Fibroblast of lung (primary cell): ENCODE measurements around the gene TMEM225B.

Experiments used
- EZH2 ChIP-seq: IDR thresholded peaks from 2 replicates; pipeline ENCODE4 v1.5.1; 2012; ENCODE audit warnings: low read length, control low read depth, mild to moderate bottlenecking; ENCODE audit errors: missing control alignments
- TF ChIP-seq, protein P1 (sequence below), 2 donors: IDR thresholded peaks in 1 of 2; conservative IDR thresholded peaks in 1 of 2; 1 replicate in 1 of 2; 2 replicates in 1 of 2; pipeline ENCODE4 v1.5.1; 2011 to 2012; ENCODE audit warnings: low read length in 2 of 2, control low read depth in 1 of 2, inconsistent platforms in 1 of 2, low read depth in 1 of 2, mild to moderate bottlenecking in 1 of 2

DNA sequence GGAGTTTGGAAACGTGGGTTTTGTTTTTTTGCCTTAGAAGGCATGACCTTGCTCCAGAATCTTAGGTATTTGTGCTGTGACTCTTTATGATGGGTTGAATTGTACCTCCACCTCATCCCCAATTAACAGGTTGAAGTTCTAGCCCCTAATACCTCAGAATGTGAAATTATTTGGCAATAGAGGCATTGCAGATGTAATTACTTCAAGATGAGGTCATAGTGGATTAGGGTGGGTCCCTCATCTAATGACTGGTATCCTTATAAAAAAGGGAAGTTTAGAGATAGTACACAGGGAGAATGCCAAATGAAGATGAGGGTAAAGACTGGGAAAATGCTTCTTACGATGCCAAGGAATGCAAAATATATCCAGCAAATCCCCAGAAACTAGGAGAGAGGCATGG is 43.1 kb upstream of the TMEM225B start:
- TF ChIP-seq, protein P1, sequence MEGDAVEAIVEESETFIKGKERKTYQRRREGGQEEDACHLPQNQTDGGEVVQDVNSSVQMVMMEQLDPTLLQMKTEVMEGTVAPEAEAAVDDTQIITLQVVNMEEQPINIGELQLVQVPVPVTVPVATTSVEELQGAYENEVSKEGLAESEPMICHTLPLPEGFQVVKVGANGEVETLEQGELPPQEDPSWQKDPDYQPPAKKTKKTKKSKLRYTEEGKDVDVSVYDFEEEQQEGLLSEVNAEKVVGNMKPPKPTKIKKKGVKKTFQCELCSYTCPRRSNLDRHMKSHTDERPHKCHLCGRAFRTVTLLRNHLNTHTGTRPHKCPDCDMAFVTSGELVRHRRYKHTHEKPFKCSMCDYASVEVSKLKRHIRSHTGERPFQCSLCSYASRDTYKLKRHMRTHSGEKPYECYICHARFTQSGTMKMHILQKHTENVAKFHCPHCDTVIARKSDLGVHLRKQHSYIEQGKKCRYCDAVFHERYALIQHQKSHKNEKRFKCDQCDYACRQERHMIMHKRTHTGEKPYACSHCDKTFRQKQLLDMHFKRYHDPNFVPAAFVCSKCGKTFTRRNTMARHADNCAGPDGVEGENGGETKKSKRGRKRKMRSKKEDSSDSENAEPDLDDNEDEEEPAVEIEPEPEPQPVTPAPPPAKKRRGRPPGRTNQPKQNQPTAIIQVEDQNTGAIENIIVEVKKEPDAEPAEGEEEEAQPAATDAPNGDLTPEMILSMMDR (conservative IDR thresholded peaks at IDR 0.05 in 1 of 2, IDR thresholded peaks at IDR 0.05 in 1 of 2; ENCODE audit: low read depth in 1 of 2, low read length in 2 of 2) = no peak
- no peak for TF ChIP-seq EZH2
